Fibroblast of peridontal ligament (primary cell): Measurements from ENCODE around the gene EXT2.

ENCODE experiments used
- DNase-seq: peaks from one replicate; pipeline ENCODE4 v3.0.0-alpha.2; 2010; ENCODE audit errors: extremely low read depth

Gene EXT2

DNA sequence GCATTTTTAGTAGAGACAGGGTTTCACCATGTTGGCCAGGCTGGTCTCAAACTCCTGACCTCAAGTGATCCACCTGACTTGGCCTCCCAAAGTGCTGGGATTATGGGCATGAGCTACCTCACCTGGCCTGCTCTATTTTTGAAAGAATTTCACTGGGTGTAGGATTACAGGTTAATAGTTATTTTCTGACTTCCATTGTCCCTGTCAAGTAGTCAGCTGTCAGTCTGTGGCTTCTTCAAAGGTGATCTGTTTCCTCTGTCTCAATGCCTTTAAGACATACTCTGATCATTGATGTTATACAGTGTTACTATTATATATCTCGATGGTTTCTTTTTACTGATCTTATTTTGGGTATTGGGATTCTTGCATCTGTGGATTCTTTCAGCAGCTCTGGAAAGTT lies 10.1 kb upstream of the EXT2 start:
- DNase-seq = no peak

DNA sequence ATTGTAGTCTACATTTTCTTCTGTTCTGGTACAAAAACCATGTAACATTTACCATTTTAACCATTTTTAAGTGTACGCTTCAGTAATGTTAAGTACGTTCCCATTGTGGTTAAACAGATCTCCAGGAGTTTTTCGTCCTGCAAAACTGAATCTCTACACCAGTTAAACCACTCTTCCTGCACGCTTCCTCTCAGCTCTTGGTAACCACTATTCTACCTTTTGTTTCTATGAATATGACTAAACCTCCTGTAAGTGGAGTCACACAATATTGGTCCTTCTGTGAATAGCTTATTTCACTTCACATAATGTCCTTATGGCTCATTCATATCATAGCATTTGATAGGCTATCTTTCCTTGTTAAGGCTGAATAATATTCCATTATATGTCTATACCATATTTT lies 7.1 kb upstream of the EXT2 start:
- DNase-seq = no peak

- no peak for DNase-seq
Measured at GRCh38 chr11:44088871-44089270, 6.6 kb upstream of the EXT2 start.

GRCh38 chr11:44090539-44090938 lies 4.9 kb upstream of the EXT2 start:
- no peak for DNase-seq

DNA sequence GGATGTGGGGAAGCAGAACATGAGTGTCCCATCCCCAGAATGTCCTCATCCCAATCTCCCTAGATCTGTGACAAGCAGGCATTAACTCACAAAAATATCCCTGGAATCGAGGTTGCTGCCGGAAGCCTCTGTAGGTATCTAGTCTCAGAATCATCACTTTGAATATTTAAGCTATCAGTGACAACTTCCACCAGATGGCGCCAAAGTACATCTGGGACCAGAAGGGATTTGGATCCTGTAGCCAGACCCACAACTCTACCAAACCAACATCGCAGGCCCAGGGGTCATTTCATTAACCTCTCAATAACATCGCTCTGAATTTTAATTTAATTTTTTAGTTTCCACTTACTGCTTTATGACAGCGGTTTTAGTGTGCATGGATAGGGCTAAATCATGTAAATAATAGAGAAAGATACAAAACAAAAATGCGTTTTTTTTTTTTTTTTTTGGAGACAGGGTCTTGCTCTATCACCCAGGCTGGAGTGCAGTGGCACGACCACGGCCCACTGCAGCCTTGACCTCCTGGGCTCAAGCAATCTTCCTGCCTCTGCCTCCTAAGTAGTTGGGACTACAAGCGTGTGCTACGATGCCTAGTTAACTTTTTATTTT lies 1.1 kb upstream of the EXT2 start:
- peak; percentile 86 for DNase-seq

DNA sequence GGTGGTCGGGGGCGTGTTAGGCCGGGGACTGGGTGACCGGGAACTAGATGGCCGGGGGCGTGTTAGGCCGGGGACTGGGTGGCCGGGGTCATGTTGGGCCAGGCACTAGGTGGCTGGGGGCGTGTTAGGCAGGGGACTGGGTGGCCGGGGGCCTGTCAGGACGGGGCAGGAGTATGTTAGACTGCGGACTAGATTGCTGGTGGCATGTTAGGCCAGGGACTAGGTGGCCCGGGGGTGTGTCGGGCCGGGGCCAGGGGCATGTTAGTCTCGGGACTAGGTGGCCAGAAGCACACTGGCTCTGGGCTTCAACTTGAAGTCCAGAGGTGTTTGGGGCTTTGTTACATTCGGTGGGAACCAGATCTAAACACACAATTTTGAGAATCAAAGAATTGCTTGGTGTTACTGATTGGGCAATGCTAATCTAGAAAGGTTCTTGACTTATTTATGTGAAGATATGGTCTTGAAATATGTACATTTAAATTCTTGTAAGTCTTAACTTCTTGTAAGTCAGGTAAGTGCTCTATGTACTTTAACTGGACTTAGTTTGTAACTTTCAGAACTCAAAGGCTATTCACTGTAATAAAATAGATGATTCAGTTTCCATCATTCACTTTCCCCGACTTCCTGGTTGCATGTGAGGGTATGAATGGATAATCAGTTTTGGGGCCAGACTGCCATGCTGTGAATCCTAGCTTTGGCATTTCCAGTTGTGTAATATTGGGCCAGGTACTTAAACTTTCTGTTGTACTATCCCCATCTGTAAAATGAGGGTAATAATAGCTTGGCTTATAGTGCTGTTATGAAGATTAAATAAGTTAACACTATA lies 1.1 kb downstream of the EXT2 start:
- peak; percentile 26 for DNase-seq

DNA sequence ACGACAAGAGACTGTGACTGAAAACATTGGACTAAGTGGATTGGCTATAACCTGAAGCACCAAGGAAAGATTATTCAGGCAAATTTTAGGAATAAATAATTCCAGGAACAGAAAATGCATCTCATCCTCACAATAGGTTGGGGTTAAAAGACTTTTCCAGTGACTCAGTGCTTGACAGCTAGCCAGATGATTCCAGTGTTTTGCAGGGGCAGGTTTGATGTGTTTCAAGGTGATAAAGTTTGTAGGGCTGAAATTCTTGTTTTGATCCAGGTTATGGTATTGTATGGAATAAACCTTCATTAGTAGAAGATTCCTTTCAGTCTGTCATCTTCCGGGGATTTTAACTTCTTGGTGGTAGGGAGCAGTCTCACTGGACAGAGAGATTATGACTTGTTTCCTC lies 2.3 kb downstream of the EXT2 start:
- DNase-seq = no peak

DNA sequence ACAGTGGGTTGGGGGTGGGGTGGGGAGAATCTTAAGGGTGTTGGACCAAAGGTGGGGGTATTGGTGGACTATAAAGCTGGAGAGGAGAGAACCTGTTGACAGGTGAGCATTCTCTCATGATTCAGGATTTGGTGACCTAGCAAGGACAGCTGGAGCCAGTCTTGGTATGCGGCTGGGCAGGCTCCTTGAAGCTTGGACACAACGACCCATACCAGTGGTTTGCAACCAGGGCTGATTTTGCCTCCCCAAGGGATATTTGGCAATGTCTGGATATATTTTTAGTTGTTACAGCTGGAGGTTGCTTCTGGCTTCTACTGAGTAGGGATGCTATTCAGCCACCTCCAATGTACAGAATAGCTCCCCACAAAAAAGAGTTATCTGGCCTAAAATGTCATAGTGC lies 5.6 kb downstream of the EXT2 start:
- no peak for DNase-seq

- peak; percentile 75 for DNase-seq
Measured at GRCh38 chr11:44104481-44105294, 9.2 kb downstream of the EXT2 start.

DNA sequence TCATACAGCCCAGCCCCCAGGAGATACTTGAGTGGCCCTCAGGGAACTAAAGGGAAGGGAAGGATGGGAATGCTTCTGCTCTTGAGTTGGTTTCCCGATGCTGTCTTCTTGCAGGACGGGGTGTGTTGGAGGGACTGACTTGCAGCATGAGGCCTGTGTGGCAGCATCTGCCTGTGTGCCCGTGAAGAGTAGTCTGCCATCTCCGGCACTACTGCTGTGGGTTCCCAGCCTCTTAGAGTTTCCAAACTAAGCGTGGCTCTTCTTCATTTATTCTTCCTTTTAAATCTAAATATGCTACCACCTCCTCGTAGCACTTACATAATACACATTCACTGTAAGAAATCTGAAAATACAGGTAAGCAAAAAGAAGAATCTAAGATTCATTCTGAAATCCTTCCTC lies 12.8 kb downstream of the EXT2 start:
- DNase-seq = no peak

DNA sequence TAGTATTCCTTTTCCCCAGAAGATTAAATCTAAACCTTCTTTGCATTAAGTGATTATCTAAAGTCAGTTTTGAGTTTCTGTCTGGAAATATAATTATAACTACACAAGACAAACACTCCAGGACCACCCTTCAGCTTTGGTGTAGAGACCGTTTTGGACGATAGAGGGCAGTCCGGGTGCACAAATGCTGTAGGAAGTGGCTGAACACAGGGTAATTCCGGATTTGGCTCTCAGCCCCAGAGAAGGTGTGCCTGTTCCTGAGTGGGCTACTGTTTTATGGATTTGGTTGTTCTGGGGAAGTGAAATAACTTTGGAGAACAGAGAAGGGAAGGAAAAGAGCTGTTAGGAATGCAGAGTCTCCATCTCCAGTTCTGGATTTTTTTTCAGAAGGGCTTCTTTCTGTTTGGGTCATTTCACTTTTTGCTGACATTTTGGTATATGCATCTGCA lies 14.8 kb downstream of the EXT2 start:
- peak; percentile 42 for DNase-seq

DNA sequence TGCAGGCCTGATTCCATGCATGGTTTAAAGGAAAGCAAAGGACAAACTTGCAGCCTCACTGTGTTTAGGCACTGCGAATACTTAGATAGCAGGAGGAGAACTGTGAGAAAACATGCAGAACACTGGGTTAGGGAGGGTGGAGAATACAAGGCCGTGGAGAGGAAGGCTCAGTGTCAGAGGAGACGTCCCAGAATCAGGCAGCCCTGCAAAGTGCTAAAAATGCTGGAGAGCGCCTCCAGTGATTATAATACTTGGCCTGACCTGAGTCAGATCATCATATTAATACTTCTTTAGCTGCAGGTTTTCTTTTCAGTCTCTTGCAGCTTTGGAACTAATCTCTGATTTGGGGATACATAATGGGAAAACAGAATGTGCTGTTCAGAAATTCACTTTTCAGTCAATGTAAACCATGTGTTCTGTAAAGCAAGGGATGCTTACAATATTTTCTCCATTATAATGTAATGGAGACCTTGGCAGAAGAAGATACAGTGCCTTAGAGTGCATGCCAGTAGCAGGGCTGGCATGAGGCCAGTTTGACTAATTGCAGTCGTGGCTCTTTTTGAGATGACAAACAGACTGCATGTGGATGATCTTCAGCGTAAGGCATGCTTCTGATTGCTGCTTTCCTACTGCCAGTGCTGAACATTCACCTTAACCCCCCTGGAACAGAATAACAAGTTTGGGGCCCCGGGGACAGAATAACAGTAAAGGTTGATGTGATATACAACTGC lies 16.8 kb downstream of the EXT2 start:
- DNase-seq = peak; percentile 84

- no peak for DNase-seq
Measured at GRCh38 chr11:44113018-44113417, 17.5 kb downstream of the EXT2 start.

DNA sequence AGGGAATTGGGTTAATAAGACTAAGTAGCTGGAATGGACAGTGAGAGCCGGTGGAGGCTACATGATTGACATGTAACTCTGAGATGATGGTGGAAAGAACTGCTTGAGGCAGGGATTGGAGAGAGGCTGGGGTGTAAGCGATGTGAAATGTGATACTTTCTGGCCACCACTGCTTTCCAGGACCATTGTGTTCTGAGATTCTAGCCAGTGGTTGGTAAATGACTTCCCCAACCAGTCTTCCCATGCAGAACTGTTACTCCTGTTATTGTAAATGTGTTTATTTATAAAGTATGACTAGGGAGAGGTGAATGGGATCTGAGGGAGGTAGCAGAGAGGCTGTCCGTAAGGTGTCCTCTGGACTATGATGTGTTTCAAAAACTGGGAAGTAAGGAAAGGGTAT lies 18.1 kb downstream of the EXT2 start:
- DNase-seq = no peak

GRCh38 chr11:44116234-44116830 lies 20.9 kb downstream of the EXT2 start:
- DNase-seq = no peak

GRCh38 chr11:44120169-44120568 lies 24.7 kb downstream of the EXT2 start:
- DNase-seq = no peak

- no peak for DNase-seq
Measured at GRCh38 chr11:44125598-44125997, 30.1 kb downstream of the EXT2 start.

GRCh38 chr11:44126304-44126703 lies 30.8 kb downstream of the EXT2 start:
- no peak for DNase-seq

- DNase-seq = no peak
Measured at GRCh38 chr11:44127130-44127529, 31.7 kb downstream of the EXT2 start.

- DNase-seq = no peak
Measured at GRCh38 chr11:44128729-44129128, 33.3 kb downstream of the EXT2 start.

DNA sequence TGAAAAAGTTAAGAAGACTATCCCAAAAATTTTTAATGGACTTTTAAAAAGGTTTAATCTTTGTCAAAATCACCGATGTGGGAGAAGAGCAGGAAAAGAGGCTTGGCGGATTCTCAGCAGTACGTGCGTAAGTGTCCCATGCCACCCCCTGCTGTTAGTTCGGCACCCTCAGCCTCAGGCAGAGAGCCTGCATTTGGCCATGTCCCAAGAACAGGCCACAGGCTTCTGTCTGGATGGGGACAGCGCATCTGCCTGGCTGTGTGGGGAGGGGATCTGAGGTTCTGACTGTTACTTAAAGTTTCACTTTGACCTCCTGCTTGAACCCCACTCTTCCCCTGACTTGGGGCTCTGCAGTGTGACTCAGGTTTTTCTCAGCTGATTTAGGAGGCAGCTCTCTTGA lies 35.3 kb downstream of the EXT2 start:
- no peak for DNase-seq
